NK-92 (cell line): ENCODE results near the gene BOLA1.
A peak's percentile ranks its signal among the peaks of the same experiment; 100 is the strongest.
"Not testable (repeated sequence)": the region's sequence is repeated elsewhere in the genome, so short reads cannot be mapped to it uniquely, and the experiment has no call there.

Experiments
- DNase-seq: peaks from one replicate; lab custom pipeline; 2025; ENCODE audit not compliant: unreplicated experiment; lab: John Stamatoyannopoulos, UW

Gene BOLA1

GRCh38 chr1:149927563-149928400 lies 28.4 kb downstream of the BOLA1 start, which contains the start of gene SF3B4:
Gene SF3B4 (minus strand): TSS chr1:149927803. CDS start chr1:149927759, 44 bp downstream.
- peak; percentile 55 for DNase-seq

- DNase-seq = no peak
Observed at GRCh38 chr1:149928401-149928724, 29.0 kb downstream of the BOLA1 start.

GRCh38 chr1:149929856-149930255 lies 30.5 kb downstream of the BOLA1 start:
- DNase-seq = no peak

- no peak for DNase-seq
Observed at GRCh38 chr1:149931212-149931790, 31.9 kb downstream of the BOLA1 start.

- DNase-seq = no peak
Observed at GRCh38 chr1:149932474-149932873, 33.1 kb downstream of the BOLA1 start.

- DNase-seq = no peak
Observed at GRCh38 chr1:149933208-149933607, 33.8 kb downstream of the BOLA1 start.

- DNase-seq = no peak
Observed at GRCh38 chr1:149934356-149934755, 35.0 kb downstream of the BOLA1 start.

- DNase-seq = no peak
Observed at GRCh38 chr1:149936170-149936991, 37.0 kb downstream of the BOLA1 start, which contains the start of gene MTMR11. Gene MTMR11 (minus strand): TSS chr1:149936879. CDS start chr1:149936647, 232 bp downstream.

GRCh38 chr1:149936992-149937705 lies 37.8 kb downstream of the BOLA1 start:
- DNase-seq = no peak

- DNase-seq = no peak
Observed at GRCh38 chr1:149937759-149938158, 38.4 kb downstream of the BOLA1 start.

GRCh38 chr1:149938668-149939003 lies 39.3 kb downstream of the BOLA1 start:
- not testable (repeated sequence) for DNase-seq

GRCh38 chr1:149940427-149940826 lies 41.1 kb downstream of the BOLA1 start:
- no peak for DNase-seq

GRCh38 chr1:149942207-149942606 lies 42.8 kb downstream of the BOLA1 start:
- no peak for DNase-seq

GRCh38 chr1:149942885-149943284 lies 43.5 kb downstream of the BOLA1 start:
- DNase-seq = no peak

- DNase-seq = no peak
Observed at GRCh38 chr1:149945206-149945605, 45.8 kb downstream of the BOLA1 start.

- DNase-seq = no peak
Observed at GRCh38 chr1:149949911-149950310, 50.5 kb downstream of the BOLA1 start.
